ENCODE results near the gene PCF11. TPM values are rescaled to one million over a fixed set of nuclear protein-coding genes. Genes with fewer than 3 reads are reported as not detected.
A peak's percentile ranks its signal among the peaks of the same experiment; 100 is the strongest.

Gene PCF11
- total and polyA plus RNA-seq, 2 of the 13 experiments (the other 11 are each of a cell fraction or from before 2014, with no cell fraction given) = 40.3 to 47.7 TPM

- TF ChIP-seq ARID3A (IDR thresholded peaks at IDR 0.05; ENCODE audit: low read depth, low read length) (no peak), JUND (CRISPR knock-in tag; IDR thresholded peaks at IDR 0.05) (no peak), TARDBP (CRISPR knock-in tag; IDR thresholded peaks at IDR 0.05) (peak; percentile 21; the same call in 1 of the 2 replicates), ZC3H13 (CRISPR knock-in tag; IDR thresholded peaks at IDR 0.05) (no peak), XBP1 (CRISPR knock-in tag; IDR thresholded peaks at IDR 0.05) (no peak), ZNF749 (CRISPR knock-in tag; IDR thresholded peaks at IDR 0.05; ENCODE audit: borderline replicate concordance) (no peak), ZFP36L2 (CRISPR knock-in tag; IDR thresholded peaks at IDR 0.05) (0 out of 2 replicates have a peak, but pooled peaks have one; percentile 77), ZNF224 (CRISPR knock-in tag; IDR thresholded peaks at IDR 0.05) (no peak; the same call in 1 of the 2 replicates), ZNF281 (CRISPR knock-in tag; IDR thresholded peaks at IDR 0.05; ENCODE audit: borderline replicate concordance) (no peak), ZBED4 (CRISPR knock-in tag; IDR thresholded peaks at IDR 0.05; ENCODE audit: borderline replicate concordance) (no peak), NKX3-1 (CRISPR knock-in tag; IDR thresholded peaks at IDR 0.05) (no peak), ZNF572 (CRISPR knock-in tag; IDR thresholded peaks at IDR 0.05) (no peak), GABPB1 (CRISPR knock-in tag; IDR thresholded peaks at IDR 0.05) (peak; percentile 78), JARID2 (CRISPR knock-in tag; IDR thresholded peaks at IDR 0.05; ENCODE audit: insufficient replicate concordance) (no peak), TEAD3 (CRISPR knock-in tag; optimal IDR thresholded peaks at IDR 0.05; ENCODE audit: borderline replicate concordance) (peak; percentile 59), REL (CRISPR knock-in tag; conservative IDR thresholded peaks at IDR 0.05) (peak; percentile 68; the same call in 1 of the 2 replicates), MIER3 (CRISPR knock-in tag; IDR thresholded peaks at IDR 0.05; ENCODE audit: borderline replicate concordance) (0 out of 2 replicates have a peak, but pooled peaks have one; percentile 5), ARNT (IDR thresholded peaks at IDR 0.05) (no peak)
- TF ChIP-seq, protein P1, sequence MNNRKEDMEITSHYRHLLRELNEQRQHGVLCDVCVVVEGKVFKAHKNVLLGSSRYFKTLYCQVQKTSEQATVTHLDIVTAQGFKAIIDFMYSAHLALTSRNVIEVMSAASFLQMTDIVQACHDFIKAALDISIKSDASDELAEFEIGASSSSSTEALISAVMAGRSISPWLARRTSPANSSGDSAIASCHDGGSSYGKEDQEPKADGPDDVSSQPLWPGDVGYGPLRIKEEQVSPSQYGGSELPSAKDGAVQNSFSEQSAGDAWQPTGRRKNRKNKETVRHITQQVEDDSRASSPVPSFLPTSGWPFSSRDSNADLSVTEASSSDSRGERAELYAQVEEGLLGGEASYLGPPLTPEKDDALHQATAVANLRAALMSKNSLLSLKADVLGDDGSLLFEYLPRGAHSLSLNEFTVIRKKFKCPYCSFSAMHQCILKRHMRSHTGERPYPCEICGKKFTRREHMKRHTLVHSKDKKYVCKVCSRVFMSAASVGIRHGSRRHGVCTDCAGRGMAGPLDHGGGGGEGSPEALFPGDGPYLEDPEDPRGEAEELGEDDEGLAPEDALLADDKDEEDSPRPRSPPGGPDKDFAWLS (CRISPR knock-in tag; IDR thresholded peaks at IDR 0.05; ENCODE audit: borderline replicate concordance) = no peak
- TF ChIP-seq, protein P2, sequence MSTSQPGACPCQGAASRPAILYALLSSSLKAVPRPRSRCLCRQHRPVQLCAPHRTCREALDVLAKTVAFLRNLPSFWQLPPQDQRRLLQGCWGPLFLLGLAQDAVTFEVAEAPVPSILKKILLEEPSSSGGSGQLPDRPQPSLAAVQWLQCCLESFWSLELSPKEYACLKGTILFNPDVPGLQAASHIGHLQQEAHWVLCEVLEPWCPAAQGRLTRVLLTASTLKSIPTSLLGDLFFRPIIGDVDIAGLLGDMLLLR (CRISPR knock-in tag; IDR thresholded peaks at IDR 0.05) = no peak
Observed at GRCh38 chr11:83156996-83157593, at the start of gene PCF11 (continued).
